ENCODE measurements around the gene SOX10.
"Not testable (repeated sequence)": the region's sequence is repeated elsewhere in the genome, so short reads cannot be mapped to it uniquely, and the experiment has no call there.

The SOX10 gene

GRCh38 chr22:37959231-37959825, 25.0 kb downstream of the SOX10 start:
- DNase-seq = no peak

DNA sequence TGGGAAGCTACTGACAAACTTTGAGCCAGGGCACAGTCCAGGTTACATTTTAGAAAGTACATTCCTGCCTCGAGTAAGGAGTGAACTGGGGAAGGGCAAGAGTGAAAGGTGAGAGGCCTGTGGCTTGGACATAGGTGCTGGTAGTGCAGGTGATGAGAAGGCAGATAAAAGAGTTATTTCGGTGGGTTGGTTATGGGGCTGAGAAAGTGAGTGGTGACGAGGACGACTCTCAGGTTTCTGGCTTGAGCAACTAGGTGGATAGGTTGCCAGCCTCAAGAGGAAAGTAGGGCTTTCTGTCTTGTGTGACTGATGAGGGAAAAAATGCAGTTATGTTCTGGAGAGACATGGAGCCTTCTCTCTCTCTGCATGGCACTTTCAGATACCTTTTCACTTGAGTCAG, 27.1 kb downstream of the SOX10 start:
- no peak for DNase-seq

- not testable (repeated sequence) for DNase-seq
Measured at GRCh38 chr22:37955825-37956397, 28.4 kb downstream of the SOX10 start.

DNA sequence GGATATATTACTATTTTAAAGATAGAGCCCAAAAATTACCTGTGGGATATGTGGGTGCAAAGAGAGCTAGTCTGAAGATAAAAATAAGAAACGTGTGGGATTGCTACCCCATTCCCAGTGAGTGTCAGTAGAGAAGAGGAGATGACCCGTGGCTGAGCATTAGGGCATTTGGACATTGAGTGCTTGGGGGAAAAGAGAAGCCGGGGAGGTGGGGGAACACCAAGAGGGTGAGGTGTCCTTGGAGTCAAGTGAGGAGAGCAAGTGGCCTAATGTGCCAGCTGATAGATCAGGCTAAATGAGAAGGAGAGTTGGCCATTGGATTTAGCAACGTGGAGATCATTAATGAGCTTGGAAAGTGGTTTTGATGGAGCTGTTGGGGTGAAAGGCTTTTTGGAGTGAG, 29.7 kb downstream of the SOX10 start:
- DNase-seq = no peak

DNA sequence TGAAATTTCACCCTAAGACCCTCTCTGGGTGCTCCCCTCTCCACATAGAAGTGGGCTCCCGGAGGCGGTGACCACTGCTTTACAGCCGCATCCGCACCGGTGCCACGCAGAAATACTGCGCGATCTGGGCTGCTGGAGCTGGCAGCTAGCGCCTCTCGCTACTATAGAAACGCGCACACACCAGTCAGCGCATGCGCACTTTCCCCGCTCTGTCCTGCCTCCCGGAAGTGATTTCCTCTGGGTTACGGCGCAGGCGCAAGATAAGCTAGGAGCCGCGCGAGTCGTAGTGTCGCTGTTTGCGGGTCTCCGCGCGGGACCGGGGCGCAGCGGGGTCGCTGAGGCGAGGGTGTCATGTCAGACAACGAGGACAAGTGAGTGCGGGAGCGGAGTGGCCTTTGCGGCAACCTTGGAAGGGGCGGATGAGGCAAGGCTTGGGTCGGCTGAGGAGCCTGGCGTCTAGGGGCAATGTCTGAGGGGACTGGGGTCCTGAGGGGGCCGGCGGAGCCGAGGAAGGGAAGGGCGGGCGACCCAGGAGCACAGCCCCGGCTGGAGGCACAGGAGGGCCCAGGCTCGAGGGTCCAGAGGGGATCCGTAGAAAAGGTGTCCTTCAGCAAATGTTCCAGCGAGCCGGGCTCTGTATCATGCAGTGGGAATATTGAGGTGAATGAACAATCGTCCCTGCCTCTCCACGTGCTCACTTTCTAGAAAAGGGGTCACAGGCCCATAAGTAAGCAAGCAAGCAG, 30.7 kb downstream of the SOX10 start, which contains the start of the genes C22orf23 and POLR2F:
TSS of gene C22orf23 (minus strand) at position 165 of the 743 bp plus-strand sequence. CDS start 452 bp downstream, outside the sequence.
TSS of gene POLR2F (plus strand) at position 263 of the 743 bp plus-strand sequence. CDS start at position 352, 89 bp downstream.
- peak; percentile 39 for DNase-seq

GRCh38 chr22:37953062-37953436, 31.3 kb downstream of the SOX10 start:
- no peak for DNase-seq

DNA sequence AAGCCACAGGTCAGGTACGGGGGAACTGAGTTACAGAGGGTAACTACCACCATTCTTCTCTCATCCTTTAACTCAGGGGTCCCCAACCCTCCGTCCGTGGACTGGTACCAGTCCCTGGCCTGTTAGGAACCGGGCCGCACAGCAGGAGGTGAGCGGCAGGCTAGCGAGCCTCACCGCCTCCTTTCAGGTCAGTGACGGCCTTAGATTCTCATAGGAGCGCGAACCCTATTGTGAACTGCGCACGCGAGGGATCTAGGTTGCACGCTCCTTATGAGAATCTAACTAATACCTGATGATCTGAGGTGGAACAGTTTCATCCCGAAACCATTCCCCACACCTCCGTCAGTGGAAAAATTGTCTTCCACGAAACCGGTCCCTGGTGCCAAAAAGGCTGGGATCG, 31.7 kb downstream of the SOX10 start:
- not testable (repeated sequence) for DNase-seq

DNA sequence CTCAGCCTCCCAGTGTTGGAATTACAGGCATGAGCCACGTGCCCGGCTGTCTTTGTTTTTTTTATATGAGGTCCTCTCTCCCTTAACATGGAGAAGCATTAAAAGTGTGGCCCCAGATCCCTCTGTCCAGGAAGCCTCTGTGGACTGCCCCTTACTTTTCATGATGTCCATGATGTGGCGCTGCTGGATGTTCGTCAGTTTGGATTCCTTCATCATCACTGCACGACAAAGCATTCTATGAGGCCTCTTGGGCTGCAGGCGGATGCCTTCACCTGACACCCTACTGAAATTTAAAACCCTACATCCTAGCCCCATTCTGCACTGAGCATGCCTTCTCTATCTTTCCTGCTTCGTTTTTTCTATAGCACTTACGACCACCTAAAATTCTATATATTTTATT, 33.0 kb downstream of the SOX10 start:
- DNase-seq = no peak

- not testable (repeated sequence) for DNase-seq
Measured at GRCh38 chr22:37947142-37947795, 37.1 kb downstream of the SOX10 start.

- DNase-seq = not testable (repeated sequence)
Measured at GRCh38 chr22:37944423-37944822, 39.9 kb downstream of the SOX10 start.

- no peak for DNase-seq
Measured at GRCh38 chr22:37943825-37944198, 40.5 kb downstream of the SOX10 start.

DNA sequence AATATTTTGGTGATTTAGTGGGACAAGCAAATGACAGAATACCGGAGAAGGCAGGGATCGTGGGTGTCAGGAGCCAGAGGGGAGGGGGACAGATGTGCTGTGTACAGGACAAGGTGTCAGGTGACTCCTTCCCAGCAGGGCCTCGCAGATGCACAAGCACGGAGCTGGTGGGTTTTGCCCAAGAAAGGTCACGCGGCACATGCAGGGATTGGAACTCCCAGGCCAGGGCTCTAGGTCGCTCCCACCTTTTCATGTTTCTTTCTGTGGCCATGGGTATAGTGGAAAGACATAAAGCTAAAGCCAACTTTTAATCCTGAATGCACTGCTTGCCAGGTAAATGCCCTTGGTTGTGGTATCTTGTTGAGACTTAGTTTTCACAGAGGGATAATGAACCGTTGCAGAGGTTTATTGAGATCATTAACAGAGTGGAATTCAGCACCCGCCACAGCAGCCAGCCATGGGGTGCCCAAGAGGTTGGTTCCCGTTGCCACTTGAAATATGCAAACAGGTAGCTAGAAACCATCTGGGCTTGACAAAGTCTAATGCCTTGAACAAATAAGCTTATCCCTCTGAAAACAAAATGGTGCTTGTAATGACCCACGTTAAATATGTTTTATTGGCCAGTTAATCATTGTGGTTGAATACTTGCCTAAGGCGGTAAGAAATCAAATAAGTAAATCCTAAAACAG, 41.1 kb downstream of the SOX10 start:
- DNase-seq = no peak

DNA sequence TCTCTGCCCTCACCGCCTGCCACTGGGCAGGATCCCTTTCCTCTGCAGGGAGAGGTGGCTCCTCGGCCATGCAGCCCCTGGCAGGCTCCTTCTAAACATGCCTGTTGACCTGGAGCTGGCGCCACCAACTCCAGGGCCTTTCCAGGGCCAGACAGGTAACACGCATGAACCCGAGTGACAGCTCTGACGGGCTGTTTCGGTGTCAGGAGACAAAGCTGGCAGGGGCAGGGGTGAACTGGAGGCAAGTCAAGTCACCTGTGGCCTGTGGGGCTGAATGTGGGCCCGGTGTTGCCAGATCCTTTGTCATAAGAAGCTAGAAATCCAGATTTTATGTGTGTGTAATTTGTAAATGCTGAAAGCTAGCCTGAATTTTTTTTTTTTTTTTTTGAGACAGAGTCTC, 42.2 kb downstream of the SOX10 start:
- no peak for DNase-seq

DNA sequence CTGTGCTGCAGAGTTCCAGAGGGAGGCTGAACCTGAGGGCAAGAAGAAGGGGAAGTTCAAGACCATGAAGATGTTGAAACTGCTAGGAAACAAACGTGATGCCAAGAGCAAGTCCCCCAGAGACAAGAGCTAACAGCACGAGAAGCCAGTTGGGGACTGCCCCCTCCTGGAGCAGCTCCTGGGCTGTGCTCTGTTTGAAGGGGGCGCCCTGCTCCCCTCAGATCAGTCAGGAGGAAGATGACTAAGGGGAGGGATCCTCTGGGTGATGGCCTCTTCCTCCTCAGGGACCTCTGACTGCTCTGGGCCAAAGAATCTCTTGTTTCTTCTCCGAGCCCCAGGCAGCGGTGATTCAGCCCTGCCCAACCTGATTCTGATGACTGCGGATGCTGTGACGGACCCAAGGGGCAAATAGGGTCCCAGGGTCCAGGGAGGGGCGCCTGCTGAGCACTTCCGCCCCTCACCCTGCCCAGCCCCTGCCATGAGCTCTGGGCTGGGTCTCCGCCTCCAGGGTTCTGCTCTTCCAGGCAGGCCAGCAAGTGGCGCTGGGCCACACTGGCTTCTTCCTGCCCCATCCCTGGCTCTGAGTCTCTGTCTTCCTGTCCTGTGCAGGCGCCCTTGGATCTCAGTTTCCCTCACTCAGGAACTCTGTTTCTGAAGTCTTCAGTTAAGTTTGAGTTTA, 43.5 kb downstream of the SOX10 start:
- DNase-seq = no peak

GRCh38 chr22:37933711-37934376, 50.5 kb downstream of the SOX10 start:
- no peak for DNase-seq

- DNase-seq = no peak
Measured at GRCh38 chr22:37932821-37933578, 51.4 kb downstream of the SOX10 start.

DNA sequence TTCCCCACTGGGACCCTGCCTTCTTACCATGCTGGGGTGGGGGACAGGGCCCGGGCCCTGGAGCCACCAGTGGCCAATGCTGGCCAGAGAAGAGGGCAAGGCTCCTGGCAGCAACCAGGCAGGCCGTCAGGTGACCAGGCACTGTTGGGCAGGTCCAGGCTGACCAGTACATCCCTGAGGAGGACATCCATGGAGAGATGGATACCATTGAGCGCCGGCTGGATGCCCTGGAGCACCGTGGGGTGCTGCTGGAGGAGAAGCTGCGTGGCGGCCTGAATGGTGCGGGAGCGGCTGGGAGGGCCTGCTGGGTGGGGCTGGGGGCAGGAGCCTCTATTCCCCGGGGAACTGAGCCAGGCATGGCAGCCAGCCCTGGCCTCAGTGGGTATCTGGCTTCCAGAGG, 52.0 kb downstream of the SOX10 start:
- no peak for DNase-seq

- no peak for DNase-seq
Measured at GRCh38 chr22:37931893-37932389, 52.4 kb downstream of the SOX10 start.

GRCh38 chr22:37930952-37931440, 53.4 kb downstream of the SOX10 start:
- DNase-seq = no peak

GRCh38 chr22:37930270-37930951, 53.9 kb downstream of the SOX10 start:
- no peak for DNase-seq

Measured in NCI-H1417 treated with DMSO at 0.1 percent for 48 hours (cell line).